ENCODE data around the gene CAMTA1. TPM values are rescaled to one million over a fixed set of nuclear protein-coding genes. Genes with fewer than 3 reads are reported as not detected.

The CAMTA1 gene
- total RNA-seq, 2 donors from 2014 or later = 36.7 to 51.9 TPM

DNA sequence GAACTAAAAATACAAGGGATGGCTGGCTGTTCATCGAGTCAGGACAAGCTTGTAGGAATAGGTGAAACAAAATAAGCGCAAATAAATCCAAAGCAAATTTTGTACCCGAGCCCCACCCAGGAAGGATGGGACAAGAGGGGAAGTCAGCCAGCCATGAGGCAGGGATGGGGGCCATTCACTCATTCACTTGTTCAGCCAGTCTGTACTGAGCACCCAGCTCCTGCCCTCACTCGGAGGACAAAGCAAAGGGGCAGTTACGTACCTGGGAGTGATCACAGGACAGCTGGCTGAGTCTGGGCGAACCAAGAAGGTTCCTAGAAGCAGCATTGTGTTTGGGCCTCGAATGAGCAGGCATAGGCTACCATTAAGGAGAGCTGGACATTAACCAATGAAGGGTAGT lies 891.9 kb downstream of the CAMTA1 start:
- no peak for ATAC-seq (replicated peaks)
- H3K36me3 Mint-ChIP-seq (ENCODE audit: low read depth) = no peaks in the 10 kb centered on the region
- H3K9me3 Mint-ChIP-seq = no peaks in the 10 kb centered on the region
- no peaks in the 10 kb centered on the region for H3K27me3 Mint-ChIP-seq
- H3K4me1 Mint-ChIP-seq = peaks cover 6% of the 10 kb centered on the region
- H3K27ac Mint-ChIP-seq = no peak overlapping the region
- H3K4me3 Mint-ChIP-seq = no peak overlapping the region

DNA sequence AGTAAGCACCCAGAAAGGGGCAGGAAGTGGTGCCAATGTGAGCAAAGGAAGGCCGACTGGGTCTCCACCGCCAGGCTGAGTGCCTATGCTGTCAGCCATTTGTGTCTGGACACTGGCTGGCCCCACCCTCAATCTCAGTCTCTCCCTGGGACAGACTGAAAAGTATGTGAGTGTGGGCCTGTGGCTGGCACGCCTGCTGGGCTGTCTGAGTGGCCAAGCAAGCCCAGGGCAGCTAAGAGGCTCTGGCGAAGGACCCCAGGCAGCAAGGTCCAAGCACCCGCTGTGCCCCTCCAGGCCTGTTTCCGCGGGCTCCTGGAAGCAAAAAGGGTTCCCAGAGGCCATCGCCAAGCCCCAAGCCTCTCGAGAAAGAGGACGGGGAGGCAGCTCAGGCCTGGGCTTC lies 892.6 kb downstream of the CAMTA1 start:
- Mint-ChIP-seq H3K27me3 (no peaks in the 10 kb centered on the region), H3K27ac (no peak overlapping the region), H3K36me3 (ENCODE audit: low read depth) (no peaks in the 10 kb centered on the region), H3K9me3 (no peaks in the 10 kb centered on the region), H3K4me3 (no peak overlapping the region), H3K4me1 (peaks cover 6% of the 10 kb centered on the region)
- no peak for ATAC-seq (replicated peaks)

DNA sequence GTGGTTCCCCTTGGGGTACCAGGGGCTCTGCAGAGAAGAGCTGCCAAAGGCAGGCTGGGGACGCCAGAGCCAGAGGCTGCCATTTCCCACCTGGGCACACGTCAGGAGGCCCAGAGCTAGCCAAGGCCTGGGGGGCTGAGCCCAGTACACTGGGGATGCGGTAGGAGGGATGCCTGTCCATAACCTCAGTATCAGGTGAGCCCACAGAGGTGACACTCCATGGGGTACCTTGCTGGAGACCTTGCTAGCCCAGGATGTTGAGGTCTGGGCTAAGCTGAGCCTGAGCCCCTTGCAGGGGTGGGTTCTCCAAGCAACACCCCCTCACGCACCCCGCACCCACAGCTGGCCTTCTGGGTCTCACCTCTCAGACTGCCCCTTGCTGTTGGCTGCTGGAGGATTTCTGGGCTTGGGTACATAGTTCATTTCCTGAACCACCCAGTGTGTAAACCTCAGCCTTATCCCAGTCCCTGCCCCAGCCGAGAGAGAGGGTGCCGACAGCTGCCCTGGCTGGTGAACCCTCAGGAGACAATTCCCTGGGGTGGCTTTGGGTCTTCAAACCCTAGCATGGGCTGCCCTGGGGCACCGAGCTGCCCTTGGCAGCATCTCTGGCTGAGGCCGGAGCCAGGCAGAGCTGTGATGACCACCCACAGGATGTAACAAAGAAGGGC lies 893.4 kb downstream of the CAMTA1 start:
- Mint-ChIP-seq H3K4me1 (peaks cover 6% of the 10 kb centered on the region), H3K4me3 (no peak overlapping the region), H3K9me3 (no peaks in the 10 kb centered on the region), H3K27me3 (no peaks in the 10 kb centered on the region), H3K36me3 (ENCODE audit: low read depth) (no peaks in the 10 kb centered on the region), H3K27ac (no peak overlapping the region)
- no peak for ATAC-seq (replicated peaks)

DNA sequence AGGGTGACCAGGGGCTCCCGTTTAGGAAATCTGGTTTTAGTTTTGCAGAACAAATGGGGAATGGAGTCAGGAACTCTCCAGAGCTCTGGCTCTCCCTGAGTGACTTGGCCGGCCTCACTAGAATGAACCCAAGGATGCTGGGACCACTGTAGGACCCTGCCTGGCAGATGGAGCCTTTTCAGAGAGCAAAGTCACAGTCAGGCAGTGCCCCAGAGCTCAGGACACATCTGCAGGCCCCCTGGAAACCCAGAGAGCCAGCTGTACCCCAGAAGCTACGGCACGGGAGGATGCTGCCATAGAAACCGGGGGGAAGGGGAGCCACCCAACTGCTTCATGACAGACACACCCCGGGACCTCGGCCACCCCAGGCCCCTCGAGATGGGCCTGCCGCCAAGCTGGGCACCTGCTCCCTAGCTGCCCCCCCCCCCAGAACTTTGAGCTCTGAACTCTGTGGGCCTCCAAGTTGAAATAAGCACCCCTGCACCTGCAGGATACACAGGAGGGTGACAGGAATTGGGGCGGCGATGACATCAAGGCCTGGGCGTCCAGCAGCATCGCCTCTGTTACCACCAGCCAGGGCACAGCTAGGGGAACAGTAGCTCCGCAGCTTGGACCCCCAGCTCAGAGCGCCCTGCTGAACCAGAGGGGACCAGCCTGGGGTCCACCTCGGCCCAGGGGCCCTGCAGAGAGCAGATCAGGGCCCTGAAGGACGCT lies 894.1 kb downstream of the CAMTA1 start:
- Mint-ChIP-seq H3K36me3 (ENCODE audit: low read depth) (no peaks in the 10 kb centered on the region), H3K9me3 (no peaks in the 10 kb centered on the region), H3K27me3 (no peaks in the 10 kb centered on the region), H3K4me3 (peak overlapping the region; percentile 53), H3K27ac (no peak overlapping the region), H3K4me1 (peaks cover 6% of the 10 kb centered on the region)
- no peak for ATAC-seq (replicated peaks)

- Mint-ChIP-seq H3K36me3 (ENCODE audit: low read depth) (no peaks in the 10 kb centered on the region), H3K27ac (no peak overlapping the region), H3K4me3 (peak overlapping the region; percentile 53), H3K4me1 (peaks cover 6% of the 10 kb centered on the region), H3K27me3 (no peaks in the 10 kb centered on the region), H3K9me3 (no peaks in the 10 kb centered on the region)
- no peak for ATAC-seq (replicated peaks)
Observed at GRCh38 chr1:7679873-7680206, 894.6 kb downstream of the CAMTA1 start.

DNA sequence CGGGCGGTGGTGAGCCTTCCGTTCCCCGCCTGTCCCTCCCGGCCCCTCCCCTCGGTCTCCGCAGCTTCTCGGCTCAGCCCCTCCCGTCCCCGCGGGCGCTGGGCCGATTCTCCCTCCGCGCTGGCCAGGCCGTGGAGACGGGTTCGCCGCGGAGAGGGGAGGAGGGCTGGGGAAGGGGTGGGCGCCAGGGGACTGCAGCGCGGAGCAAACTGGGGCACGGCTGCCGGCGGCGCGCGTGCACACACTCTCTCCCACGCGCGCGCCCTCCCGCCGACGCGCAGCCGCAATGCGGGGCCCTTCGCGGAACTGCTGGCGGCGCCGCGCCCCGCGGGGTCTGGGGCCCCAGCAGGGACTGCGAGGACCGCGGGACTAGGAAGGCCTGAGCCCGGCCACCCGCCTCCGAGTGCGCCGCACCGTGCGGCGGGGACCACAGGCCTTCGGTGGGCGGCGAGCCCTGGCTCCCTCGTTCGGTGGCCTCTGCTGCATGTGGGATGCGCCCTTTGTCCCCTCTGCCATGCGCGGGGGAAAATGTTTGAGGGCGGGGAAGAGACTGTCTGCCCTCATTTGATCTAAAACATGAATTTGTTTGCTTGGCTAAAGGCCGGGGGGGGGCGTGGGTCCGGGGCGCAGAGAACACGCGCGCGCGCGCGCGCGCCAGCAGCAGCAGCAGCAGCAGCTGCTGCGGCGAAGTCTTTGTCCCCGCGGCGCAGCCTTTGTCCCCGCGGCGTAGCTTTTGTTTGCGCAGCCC lies 895.1 kb downstream of the CAMTA1 start:
- H3K36me3 Mint-ChIP-seq (ENCODE audit: low read depth) = no peaks in the 10 kb centered on the region
- H3K27ac Mint-ChIP-seq = no peak overlapping the region
- peaks cover 2% of the 10 kb centered on the region for H3K4me1 Mint-ChIP-seq
- no peaks in the 10 kb centered on the region for H3K9me3 Mint-ChIP-seq
- peak; percentile 72 for ATAC-seq (replicated peaks)
- H3K4me3 Mint-ChIP-seq = peak overlapping the region; percentile 53
- H3K27me3 Mint-ChIP-seq = no peaks in the 10 kb centered on the region

GRCh38 chr1:7680955-7681268 lies 895.7 kb downstream of the CAMTA1 start:
- Mint-ChIP-seq H3K4me3 (peak overlapping the region; percentile 53), H3K4me1 (no peaks in the 10 kb centered on the region), H3K9me3 (no peaks in the 10 kb centered on the region), H3K27me3 (no peaks in the 10 kb centered on the region), H3K27ac (no peak overlapping the region), H3K36me3 (ENCODE audit: low read depth) (no peaks in the 10 kb centered on the region)
- ATAC-seq (replicated peaks) = no peak

- ATAC-seq (replicated peaks) = no peak
- H3K36me3 Mint-ChIP-seq (ENCODE audit: low read depth) = no peaks in the 10 kb centered on the region
- H3K4me1 Mint-ChIP-seq = no peaks in the 10 kb centered on the region
- H3K4me3 Mint-ChIP-seq = peak overlapping the region; percentile 53
- H3K27ac Mint-ChIP-seq = no peak overlapping the region
- H3K9me3 Mint-ChIP-seq = no peaks in the 10 kb centered on the region
- H3K27me3 Mint-ChIP-seq = no peaks in the 10 kb centered on the region
Observed at GRCh38 chr1:7681401-7681800, 896.1 kb downstream of the CAMTA1 start.

DNA sequence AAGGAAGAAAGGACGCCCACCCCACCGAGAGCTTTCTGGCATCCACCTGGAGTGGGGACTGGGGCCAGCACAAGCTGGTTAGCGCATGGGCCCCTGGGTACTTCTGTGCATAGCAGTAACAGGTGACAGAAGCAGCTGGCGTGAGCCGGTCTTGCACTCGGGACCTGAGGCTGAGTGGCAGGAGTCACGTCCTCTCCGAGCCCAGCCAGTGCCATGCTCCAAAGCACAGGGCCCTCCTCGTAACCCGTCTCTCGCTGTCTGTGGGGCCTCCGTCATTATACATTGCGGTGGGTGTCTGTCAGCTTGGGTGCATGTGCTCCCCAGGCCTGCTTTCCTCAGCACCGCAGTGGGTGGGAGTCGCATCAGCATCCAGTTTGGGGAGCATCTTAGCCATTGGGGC lies 898.3 kb downstream of the CAMTA1 start:
- Mint-ChIP-seq H3K4me3 (no peak overlapping the region), H3K36me3 (ENCODE audit: low read depth) (no peaks in the 10 kb centered on the region)
- no peak for ATAC-seq (replicated peaks)

GRCh38 chr1:7684132-7684531 lies 898.9 kb downstream of the CAMTA1 start:
- Mint-ChIP-seq H3K27ac (no peak overlapping the region), H3K36me3 (ENCODE audit: low read depth) (no peaks in the 10 kb centered on the region), H3K4me3 (no peak overlapping the region), H3K4me1 (no peaks in the 10 kb centered on the region), H3K9me3 (no peaks in the 10 kb centered on the region), H3K27me3 (no peaks in the 10 kb centered on the region)
- ATAC-seq (replicated peaks) = no peak

More for the DNA sequence above, 898.3 kb downstream of the CAMTA1 start:
- no peaks in the 10 kb centered on the region for H3K27me3 Mint-ChIP-seq
- no peaks in the 10 kb centered on the region for H3K4me1 Mint-ChIP-seq
- H3K9me3 Mint-ChIP-seq = no peaks in the 10 kb centered on the region
- no peak overlapping the region for H3K27ac Mint-ChIP-seq

GRCh38 chr1:7684861-7685635 lies 899.8 kb downstream of the CAMTA1 start:
- Mint-ChIP-seq H3K27me3 (no peaks in the 10 kb centered on the region), H3K9me3 (no peaks in the 10 kb centered on the region), H3K27ac (no peak overlapping the region), H3K4me3 (no peak overlapping the region), H3K4me1 (no peaks in the 10 kb centered on the region), H3K36me3 (ENCODE audit: low read depth) (no peaks in the 10 kb centered on the region)
- no peak for ATAC-seq (replicated peaks)

- H3K27ac Mint-ChIP-seq = no peak overlapping the region
- no peaks in the 10 kb centered on the region for H3K4me1 Mint-ChIP-seq
- H3K9me3 Mint-ChIP-seq = no peaks in the 10 kb centered on the region
- no peak for ATAC-seq (replicated peaks)
- H3K4me3 Mint-ChIP-seq = no peak overlapping the region
- H3K27me3 Mint-ChIP-seq = no peaks in the 10 kb centered on the region
- no peaks in the 10 kb centered on the region for H3K36me3 Mint-ChIP-seq (ENCODE audit: low read depth)
Observed at GRCh38 chr1:7686301-7686850, 901.1 kb downstream of the CAMTA1 start.

DNA sequence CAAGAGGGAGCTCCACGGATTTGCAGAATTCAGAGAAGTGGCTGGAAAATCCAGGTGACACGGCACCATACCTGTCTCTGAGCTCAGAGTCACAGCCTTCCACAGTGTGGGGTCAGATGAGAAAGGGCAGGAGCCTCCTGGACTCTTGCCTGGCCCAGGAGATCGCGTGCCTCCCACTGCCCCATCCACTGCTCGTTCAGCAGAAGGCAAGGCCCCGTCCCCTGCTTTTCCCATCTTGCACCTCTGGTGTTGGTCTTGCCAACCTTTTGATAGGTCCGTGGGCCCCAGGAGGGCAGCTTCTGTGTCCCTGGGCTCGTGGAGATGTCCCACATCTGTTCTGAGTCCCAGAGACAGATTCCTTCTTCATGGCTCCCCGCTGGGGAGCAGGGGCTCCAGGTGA lies 902.2 kb downstream of the CAMTA1 start:
- Mint-ChIP-seq H3K36me3 (ENCODE audit: low read depth) (no peaks in the 10 kb centered on the region), H3K27ac (no peak overlapping the region), H3K4me3 (no peak overlapping the region), H3K9me3 (no peaks in the 10 kb centered on the region), H3K27me3 (no peaks in the 10 kb centered on the region), H3K4me1 (no peaks in the 10 kb centered on the region)
- no peak for ATAC-seq (replicated peaks)

- H3K36me3 Mint-ChIP-seq (ENCODE audit: low read depth) = no peaks in the 10 kb centered on the region
- no peak overlapping the region for H3K4me3 Mint-ChIP-seq
- peaks cover 5% of the 10 kb centered on the region for H3K9me3 Mint-ChIP-seq
- no peak for ATAC-seq (replicated peaks)
- no peaks in the 10 kb centered on the region for H3K4me1 Mint-ChIP-seq
- H3K27me3 Mint-ChIP-seq = peaks cover 3% of the 10 kb centered on the region
- no peak overlapping the region for H3K27ac Mint-ChIP-seq
Observed at GRCh38 chr1:7688659-7689058, 903.4 kb downstream of the CAMTA1 start.

All from activated T-helper 17 cell treated with anti-CD3 and anti-CD28 coated beads, Interleukin-2, amount 50 U/mL, for 72 hours (primary cell).